WERI-Rb-1 (cell line): ENCODE results near the gene TSFM.

Experiments used
- DNase-seq: peaks from one replicate; pipeline ENCODE4 v3.0.0-alpha.2; 2020
- H3K27ac ChIP-seq: fragments of 250-450 bp; sonication (Bioruptor Pico); 2 replicates; pipeline ENCODE4 v1.5.1; 2020; ENCODE audit warnings: mild to moderate bottlenecking, moderate library complexity
- H3K27me3 ChIP-seq: fragments of 250-450 bp; sonication (Bioruptor Pico); 2 replicates; pipeline ENCODE4 v1.5.1; 2021; ENCODE audit warnings: mild to moderate bottlenecking, low read depth, moderate library complexity; ENCODE audit not compliant: insufficient read depth, severe bottlenecking
- H3K36me3 ChIP-seq: fragments of 250-450 bp; sonication (Bioruptor Pico); 2 replicates; pipeline ENCODE4 v1.5.1; 2020; ENCODE audit warnings: mild to moderate bottlenecking, moderate library complexity
- H3K4me3 ChIP-seq: 2 replicates; pipeline ENCODE4 v1.5.1; 2011; ENCODE audit warnings: low read depth, mild to moderate bottlenecking, control low read depth, low read length
- H3K9me3 ChIP-seq: fragments of 250-450 bp; sonication (Bioruptor Pico); 2 replicates; pipeline ENCODE4 v1.5.1; 2021; ENCODE audit warnings: mild to moderate bottlenecking, moderate library complexity; ENCODE audit not compliant: severe bottlenecking
- CTCF ChIP-seq: IDR thresholded peaks from 2 replicates; pipeline ENCODE4 v1.5.1; 2011; ENCODE audit warnings: low read depth, mild to moderate bottlenecking, control low read depth, inconsistent platforms, low read length

The TSFM gene

GRCh38 chr12:57751432-57751787 is 31.2 kb upstream of the TSFM start:
- DNase-seq = no peak
- H3K27ac ChIP-seq = peak overlapping the region; percentile 97
- H3K36me3 ChIP-seq = peaks cover 50% of the 10 kb centered on the region
- no peaks in the 10 kb centered on the region for H3K27me3 ChIP-seq
- peak overlapping the region; percentile 80 for H3K4me3 ChIP-seq
- no peak for TF ChIP-seq CTCF
- H3K9me3 ChIP-seq = no peaks in the 10 kb centered on the region

- no peak for TF ChIP-seq CTCF
- H3K9me3 ChIP-seq = no peaks in the 10 kb centered on the region
- no peaks in the 10 kb centered on the region for H3K27me3 ChIP-seq
- H3K36me3 ChIP-seq = peaks cover 44% of the 10 kb centered on the region
- DNase-seq = peak; percentile 100
- H3K4me3 ChIP-seq = peak within 1 kb of the TSS; percentile 80
- H3K27ac ChIP-seq = peak within 1 kb of the TSS; percentile 97
Measured at GRCh38 chr12:57751788-57752667, 30.6 kb upstream of the TSFM start, which contains the start of gene CDK4. CDK4 (minus strand) TSS chr12:57752310; CDS start chr12:57751717, 593 bp downstream.

- TF ChIP-seq CTCF = no peak
- DNase-seq = no peak
- Histone ChIP-seq H3K36me3 (peaks cover 38% of the 10 kb centered on the region), H3K27ac (peak overlapping the region; percentile 82), H3K9me3 (no peaks in the 10 kb centered on the region), H3K4me3 (peak overlapping the region; percentile 52), H3K27me3 (no peaks in the 10 kb centered on the region)
Measured at GRCh38 chr12:57752668-57753000, 30.0 kb upstream of the TSFM start.

GRCh38 chr12:57753756-57754337 is 28.7 kb upstream of the TSFM start:
- Histone ChIP-seq H3K36me3 (peaks cover 40% of the 10 kb centered on the region), H3K9me3 (no peaks in the 10 kb centered on the region), H3K27me3 (no peaks in the 10 kb centered on the region), H3K27ac (peak overlapping the region; percentile 50), H3K4me3 (no peak overlapping the region; the same call in 1 of the 2 replicates)
- no peak for DNase-seq
- no peak for TF ChIP-seq CTCF

- TF ChIP-seq CTCF = no peak
- Histone ChIP-seq H3K4me3 (peak within 1 kb of the TSS; percentile 79), H3K9me3 (no peaks in the 10 kb centered on the region), H3K36me3 (peaks cover 37% of the 10 kb centered on the region), H3K27me3 (no peaks in the 10 kb centered on the region), H3K27ac (peak within 1 kb of the TSS; percentile 56)
- DNase-seq = peak; percentile 93
Measured at GRCh38 chr12:57754411-57755193, 28.0 kb upstream of the TSFM start, which contains the start of gene MARCHF9. MARCHF9 (plus strand) TSS chr12:57755103; CDS start chr12:57755529, 426 bp downstream.
